GM12892 (cell line): ENCODE results near the gene SMAD7.

ENCODE experiments used
- POLR2A ChIP-seq: IDR thresholded peaks from 2 replicates; pipeline ENCODE4 v1.6.1; 2011; ENCODE audit warnings: low read depth, low read length, control low read depth
- POLR2AphosphoS5 ChIP-seq: IDR thresholded peaks from 2 replicates; pipeline ENCODE4 v1.6.1; 2011; ENCODE audit warnings: low read depth, low read length, control low read depth
- TAF1 ChIP-seq: IDR thresholded peaks from 2 replicates; pipeline ENCODE4 v1.6.1; 2011; ENCODE audit warnings: low read depth, mild to moderate bottlenecking, control low read depth, low read length, borderline replicate concordance

DNA sequence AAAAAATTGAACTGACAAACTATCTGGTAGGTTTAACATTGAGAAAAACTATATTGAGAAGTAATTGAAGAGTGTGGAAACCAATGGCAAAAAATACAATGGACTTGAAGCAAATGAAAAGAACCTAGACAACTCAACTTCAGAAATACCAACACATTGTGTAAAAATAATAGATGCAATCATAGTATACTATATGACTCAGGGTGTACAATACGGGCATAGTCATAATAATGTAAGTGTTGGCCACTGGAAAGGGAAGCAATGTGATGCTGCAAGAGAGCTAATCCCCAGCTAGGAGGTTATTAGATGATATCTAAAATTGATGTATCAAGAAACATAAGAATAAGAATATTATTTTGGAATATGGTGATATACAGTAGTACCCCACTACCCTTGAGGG lies 45.3 kb downstream of the SMAD7 start:
- TF ChIP-seq POLR2AphosphoS5 (no peak), POLR2A (no peak), TAF1 (no peak)
